NCI-H510A treated with DMSO at 0.1 percent for 48 hours (cell line): ENCODE measurements around the gene IKZF3.
"Not testable (repeated sequence)": the region's sequence is repeated elsewhere in the genome, so short reads cannot be mapped to it uniquely, and the experiment has no call there.

Experiments
- DNase-seq: peaks from one replicate; lab custom pipeline; 2025; lab: John Stamatoyannopoulos, UW

Gene IKZF3

GRCh38 chr17:39739885-39740356 lies 124.2 kb downstream of the IKZF3 start:
- no peak for DNase-seq

- DNase-seq = peak; percentile 86
Observed at GRCh38 chr17:39738983-39739884, 124.9 kb downstream of the IKZF3 start.

GRCh38 chr17:39738568-39738901 lies 125.6 kb downstream of the IKZF3 start:
- peak; percentile 64 for DNase-seq

GRCh38 chr17:39737760-39738567 lies 126.1 kb downstream of the IKZF3 start, which contains the start of gene GRB7:
TSS of gene GRB7 (plus strand) at chr17:39737938. CDS start at chr17:39742302, 4,364 bp downstream.
- peak; percentile 84 for DNase-seq

- DNase-seq = no peak
Observed at GRCh38 chr17:39737206-39737759, 126.8 kb downstream of the IKZF3 start.

GRCh38 chr17:39736319-39737165 lies 127.6 kb downstream of the IKZF3 start:
- DNase-seq = peak; percentile 50

- no peak for DNase-seq
Observed at GRCh38 chr17:39735882-39736281, 128.2 kb downstream of the IKZF3 start.

GRCh38 chr17:39732586-39732985 lies 131.5 kb downstream of the IKZF3 start:
- no peak for DNase-seq

- DNase-seq = peak; percentile 77
Observed at GRCh38 chr17:39730095-39730921, 133.8 kb downstream of the IKZF3 start, which contains the start of gene MIEN1. TSS of gene MIEN1 (minus strand) at chr17:39730532. CDS start at chr17:39730495, 37 bp downstream.

GRCh38 chr17:39729280-39729851 lies 134.7 kb downstream of the IKZF3 start:
- DNase-seq = no peak

- no peak for DNase-seq
Observed at GRCh38 chr17:39727556-39727955, 136.6 kb downstream of the IKZF3 start.

GRCh38 chr17:39726617-39727016 lies 137.5 kb downstream of the IKZF3 start:
- no peak for DNase-seq

GRCh38 chr17:39725923-39726322 lies 138.2 kb downstream of the IKZF3 start:
- DNase-seq = not testable (repeated sequence)

GRCh38 chr17:39724731-39725130 lies 139.4 kb downstream of the IKZF3 start:
- no peak for DNase-seq

GRCh38 chr17:39722965-39723848 lies 140.9 kb downstream of the IKZF3 start:
- no peak for DNase-seq

- no peak for DNase-seq
Observed at GRCh38 chr17:39722104-39722503, 142.0 kb downstream of the IKZF3 start.

GRCh38 chr17:39719563-39720355 lies 144.4 kb downstream of the IKZF3 start:
- no peak for DNase-seq

- DNase-seq = no peak
Observed at GRCh38 chr17:39717660-39718059, 146.5 kb downstream of the IKZF3 start.
